Measurements from ENCODE around the gene CDK11B.

DNA sequence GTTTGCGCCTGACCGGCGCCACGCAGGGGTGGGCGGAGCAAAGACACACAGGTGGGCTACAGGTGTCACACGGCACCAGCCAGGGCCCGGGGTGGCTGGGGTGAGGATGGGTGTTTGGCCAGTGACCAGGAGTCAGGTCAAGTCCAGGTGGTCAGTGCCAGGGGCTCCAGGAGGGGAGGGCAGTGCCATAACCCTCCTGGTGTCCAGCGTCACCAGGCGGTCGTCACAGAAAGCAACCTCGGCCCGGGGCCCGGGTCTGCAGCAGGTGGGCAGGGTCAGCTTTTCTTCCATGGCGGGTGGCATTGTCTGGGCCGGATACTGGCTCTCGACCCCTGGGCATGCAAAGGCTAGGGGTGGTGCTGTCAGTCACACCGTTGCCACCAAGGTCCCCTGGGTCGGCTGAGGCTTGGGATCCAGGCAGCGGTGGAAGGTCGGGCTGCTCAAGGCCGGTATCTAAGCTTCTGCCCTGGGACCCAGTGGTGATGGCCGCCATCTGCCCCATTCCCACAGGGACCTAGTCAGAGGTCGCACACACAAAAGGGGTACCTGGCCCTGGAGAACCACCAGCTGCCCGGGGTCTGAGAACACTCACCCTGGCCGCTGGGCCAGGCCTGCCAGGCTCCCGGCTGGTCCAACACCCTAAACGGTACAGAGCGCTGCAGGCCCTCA is 60.6 kb downstream of the CDK11B start:
- TF ChIP-seq, protein P1, sequence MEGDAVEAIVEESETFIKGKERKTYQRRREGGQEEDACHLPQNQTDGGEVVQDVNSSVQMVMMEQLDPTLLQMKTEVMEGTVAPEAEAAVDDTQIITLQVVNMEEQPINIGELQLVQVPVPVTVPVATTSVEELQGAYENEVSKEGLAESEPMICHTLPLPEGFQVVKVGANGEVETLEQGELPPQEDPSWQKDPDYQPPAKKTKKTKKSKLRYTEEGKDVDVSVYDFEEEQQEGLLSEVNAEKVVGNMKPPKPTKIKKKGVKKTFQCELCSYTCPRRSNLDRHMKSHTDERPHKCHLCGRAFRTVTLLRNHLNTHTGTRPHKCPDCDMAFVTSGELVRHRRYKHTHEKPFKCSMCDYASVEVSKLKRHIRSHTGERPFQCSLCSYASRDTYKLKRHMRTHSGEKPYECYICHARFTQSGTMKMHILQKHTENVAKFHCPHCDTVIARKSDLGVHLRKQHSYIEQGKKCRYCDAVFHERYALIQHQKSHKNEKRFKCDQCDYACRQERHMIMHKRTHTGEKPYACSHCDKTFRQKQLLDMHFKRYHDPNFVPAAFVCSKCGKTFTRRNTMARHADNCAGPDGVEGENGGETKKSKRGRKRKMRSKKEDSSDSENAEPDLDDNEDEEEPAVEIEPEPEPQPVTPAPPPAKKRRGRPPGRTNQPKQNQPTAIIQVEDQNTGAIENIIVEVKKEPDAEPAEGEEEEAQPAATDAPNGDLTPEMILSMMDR (IDR thresholded peaks at IDR 0.05), result no peak
- TF ChIP-seq EZH2 (IDR thresholded peaks at IDR 0.05; ENCODE audit: borderline replicate concordance, insufficient read depth, low read depth, low read length, poor library complexity, severe bottlenecking), result no peak

Data from B cell (primary cell).